Stimulated activated CD8-positive, alpha-beta memory T cell treated with anti-CD3 and anti-CD28 coated beads, Interleukin-12 subunit alpha, Interleukin-12 subunit beta, amount 100 ng/mL, for 24 hours (primary cell): ENCODE results near the gene MTSS2.

Experiments
- DNase-seq: peaks from one replicate; pipeline ENCODE4 v3.0.0-alpha.2; 2020; ENCODE audit errors: extremely low read depth

The MTSS2 gene

GRCh38 chr16:70670175-70670574, 15.7 kb downstream of the MTSS2 start:
- no peak for DNase-seq

GRCh38 chr16:70665806-70666735, 19.8 kb downstream of the MTSS2 start:
- no peak for DNase-seq

GRCh38 chr16:70665113-70665694, 20.6 kb downstream of the MTSS2 start:
- no peak for DNase-seq

GRCh38 chr16:70664325-70665112, 21.3 kb downstream of the MTSS2 start:
- no peak for DNase-seq

- DNase-seq, result no peak
Observed at GRCh38 chr16:70663524-70664324, 22.1 kb downstream of the MTSS2 start.

DNA sequence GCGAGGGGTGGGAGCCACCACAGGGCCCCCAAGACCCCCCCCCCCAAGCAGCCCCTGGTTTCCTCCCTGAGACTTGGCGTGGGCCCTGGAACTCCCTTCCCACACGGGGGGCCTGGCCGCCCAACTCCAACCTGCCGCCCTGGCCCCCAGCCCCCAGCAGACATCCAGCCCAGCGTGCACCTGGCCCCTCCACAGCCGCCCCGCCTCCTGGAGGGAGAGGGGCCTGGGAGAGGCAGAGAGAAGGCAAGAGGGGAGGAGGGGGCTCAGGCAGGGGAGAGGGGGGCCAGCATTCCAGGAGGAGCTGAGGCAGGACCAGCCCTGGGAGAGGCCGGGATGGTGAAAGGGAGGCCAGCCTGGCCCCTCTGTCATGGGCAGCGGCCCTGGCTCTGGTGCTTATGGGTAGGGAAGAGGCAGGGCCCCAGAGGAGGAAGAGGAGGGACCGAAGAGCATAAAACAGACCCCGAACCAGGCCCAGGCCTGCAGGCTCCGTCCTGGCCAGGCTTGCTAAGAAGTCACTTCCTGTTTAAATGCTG, 22.8 kb downstream of the MTSS2 start:
- no peak for DNase-seq

GRCh38 chr16:70661918-70662641, 23.8 kb downstream of the MTSS2 start:
- DNase-seq, result no peak

DNA sequence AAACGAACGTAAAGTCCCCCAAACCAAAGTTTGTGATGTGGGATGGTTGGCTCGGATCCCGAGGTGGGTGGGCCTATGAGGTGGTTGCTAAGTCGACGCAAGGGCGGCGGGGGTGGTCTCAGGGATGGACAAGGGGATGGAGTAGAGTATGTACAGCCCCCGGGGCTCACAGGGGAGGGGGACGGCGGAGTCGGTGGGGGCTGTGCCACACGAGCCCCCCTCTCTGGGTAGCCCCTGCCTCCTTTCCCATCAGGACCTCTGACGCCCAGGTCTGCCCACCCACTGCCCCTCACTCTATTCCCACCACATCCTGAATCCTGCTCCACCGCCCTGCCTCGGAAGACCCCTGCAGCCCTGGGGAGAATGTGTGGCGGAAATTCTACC, 24.3 kb downstream of the MTSS2 start:
- DNase-seq, result no peak

DNA sequence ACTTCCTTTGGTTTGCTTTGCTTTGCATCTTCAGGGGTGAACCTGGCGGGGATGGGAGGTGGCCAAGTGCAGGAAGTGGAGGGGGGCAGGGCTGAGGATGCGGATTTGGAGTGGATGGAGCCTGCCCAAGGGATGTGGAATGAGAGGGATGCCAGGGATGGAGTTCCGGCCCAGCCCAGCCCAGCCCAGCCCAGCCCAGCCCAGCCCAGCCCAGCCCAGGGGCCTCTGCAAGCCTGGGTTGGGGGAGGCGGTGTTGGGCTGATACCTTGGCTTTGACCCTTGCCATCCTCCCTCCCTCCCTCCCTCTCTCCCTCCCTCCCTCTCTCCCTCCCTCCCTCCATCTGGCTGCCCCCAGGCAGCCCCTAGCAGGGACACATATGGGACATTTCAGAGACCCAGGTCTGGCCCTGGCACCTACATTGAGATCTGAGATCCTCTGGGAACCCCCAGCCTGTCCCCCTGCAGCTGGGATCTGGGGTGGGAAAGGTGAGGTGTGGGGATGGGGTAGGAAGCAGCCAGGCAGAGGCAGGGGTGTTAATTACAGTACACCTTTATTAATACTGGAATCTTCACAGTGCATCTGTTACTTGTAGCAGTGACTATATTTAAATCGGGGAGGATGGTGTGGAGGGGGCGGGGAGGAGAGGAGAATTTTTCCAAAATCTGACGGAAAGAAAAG, 25.0 kb downstream of the MTSS2 start:
- DNase-seq, result no peak

DNA sequence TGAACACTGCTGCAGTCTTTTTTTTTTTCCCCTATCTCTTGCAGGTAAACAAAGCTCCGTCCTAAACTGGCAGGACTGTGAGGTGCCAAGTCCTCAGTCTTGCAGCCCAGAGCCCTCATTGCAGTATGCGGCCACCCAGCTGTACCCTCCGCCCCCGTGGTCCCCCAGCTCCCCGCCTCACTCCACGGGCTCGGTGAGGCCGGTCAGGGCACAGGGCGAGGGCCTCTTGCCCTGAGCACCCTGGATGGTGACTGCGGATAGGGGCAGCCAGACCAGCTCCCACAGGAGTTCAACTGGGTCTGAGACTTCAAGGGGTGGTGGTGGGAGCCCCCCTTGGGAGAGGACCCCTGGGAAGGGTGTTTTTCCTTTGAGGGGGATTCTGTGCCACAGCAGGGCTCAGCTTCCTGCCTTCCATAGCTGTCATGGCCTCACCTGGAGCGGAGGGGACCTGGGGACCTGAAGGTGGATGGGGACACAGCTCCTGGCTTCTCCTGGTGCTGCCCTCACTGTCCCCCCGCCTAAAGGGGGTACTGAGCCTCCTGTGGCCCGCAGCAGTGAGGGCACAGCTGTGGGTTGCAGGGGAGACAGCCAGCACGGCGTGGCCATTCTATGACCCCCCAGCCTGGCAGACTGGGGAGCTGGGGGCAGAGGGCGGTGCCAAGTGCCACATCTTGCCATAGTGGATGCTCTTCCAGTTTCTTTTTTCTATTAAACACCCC, 25.7 kb downstream of the MTSS2 start:
- DNase-seq, result no peak

GRCh38 chr16:70659546-70659945, 26.3 kb downstream of the MTSS2 start:
- DNase-seq, result no peak

DNA sequence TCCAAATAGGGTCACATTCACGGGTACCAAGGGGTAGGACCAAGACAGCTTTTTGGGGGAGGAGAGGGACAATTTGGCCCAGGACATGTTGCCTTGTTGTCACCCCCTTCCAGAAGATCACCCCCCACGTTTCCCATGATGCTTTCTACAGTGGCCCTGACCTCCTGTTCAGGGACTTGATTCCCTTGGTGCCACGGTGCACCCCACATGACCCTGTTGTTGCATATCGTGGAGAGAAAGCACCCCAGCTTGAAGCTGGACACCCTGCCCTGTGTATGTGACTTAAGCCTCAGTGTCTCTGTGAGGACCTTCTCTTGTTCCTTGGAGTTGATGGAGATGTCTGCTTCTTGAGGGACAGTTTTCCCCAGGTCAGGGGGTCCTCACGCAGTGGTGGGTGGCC, 26.9 kb downstream of the MTSS2 start:
- no peak for DNase-seq

DNA sequence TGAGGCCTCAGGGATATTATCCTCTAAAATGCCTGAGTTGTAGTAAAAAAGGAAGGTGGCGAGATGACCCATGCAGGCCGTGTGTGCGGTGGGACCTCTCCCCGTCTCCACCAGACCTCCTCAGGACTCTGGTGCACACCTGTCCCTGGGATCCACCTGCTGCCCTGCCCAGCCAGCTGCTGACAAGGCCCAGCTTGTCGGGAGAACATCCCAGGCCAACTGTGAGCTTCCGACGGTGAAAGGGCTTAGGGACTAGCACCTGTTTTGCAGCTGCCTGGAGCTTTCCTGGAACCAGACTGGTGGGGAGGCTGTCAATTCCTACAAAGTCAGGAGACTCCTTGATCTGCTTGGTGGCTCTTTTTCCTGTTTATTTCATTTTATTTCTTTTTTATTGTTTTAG, 27.9 kb downstream of the MTSS2 start:
- no peak for DNase-seq

- DNase-seq, result no peak
Observed at GRCh38 chr16:70656712-70657263, 29.1 kb downstream of the MTSS2 start.

DNA sequence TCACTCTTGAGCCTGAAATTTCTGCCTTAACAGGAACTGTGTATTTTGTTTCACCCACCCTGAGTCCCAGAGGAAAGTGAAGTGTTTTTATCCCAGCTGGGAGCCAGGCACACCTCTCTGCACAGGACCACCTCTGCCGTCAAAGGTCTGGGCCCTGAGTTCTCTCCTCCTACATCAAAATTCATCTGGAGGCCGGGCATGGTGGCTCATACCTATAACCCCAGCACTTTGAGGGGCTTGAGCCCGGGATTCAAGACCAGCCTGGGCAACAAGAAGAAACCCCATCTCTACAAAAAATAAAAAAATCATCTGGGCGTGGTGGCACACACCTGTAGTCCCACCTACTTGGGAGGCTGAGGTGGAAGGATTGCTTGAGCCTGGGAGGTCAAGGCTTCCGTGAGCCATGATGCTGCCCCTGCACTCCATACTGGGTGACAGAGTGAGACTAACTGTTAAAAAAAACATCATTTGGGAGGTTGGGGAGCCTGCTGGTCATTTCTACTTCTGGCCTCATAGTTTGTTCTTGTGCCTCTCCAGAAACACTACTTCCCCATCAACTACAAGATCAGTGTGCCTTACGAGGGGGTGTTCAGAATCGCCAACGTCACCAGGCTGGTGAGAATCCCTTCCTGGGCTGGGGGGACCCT, 29.7 kb downstream of the MTSS2 start:
- no peak for DNase-seq

DNA sequence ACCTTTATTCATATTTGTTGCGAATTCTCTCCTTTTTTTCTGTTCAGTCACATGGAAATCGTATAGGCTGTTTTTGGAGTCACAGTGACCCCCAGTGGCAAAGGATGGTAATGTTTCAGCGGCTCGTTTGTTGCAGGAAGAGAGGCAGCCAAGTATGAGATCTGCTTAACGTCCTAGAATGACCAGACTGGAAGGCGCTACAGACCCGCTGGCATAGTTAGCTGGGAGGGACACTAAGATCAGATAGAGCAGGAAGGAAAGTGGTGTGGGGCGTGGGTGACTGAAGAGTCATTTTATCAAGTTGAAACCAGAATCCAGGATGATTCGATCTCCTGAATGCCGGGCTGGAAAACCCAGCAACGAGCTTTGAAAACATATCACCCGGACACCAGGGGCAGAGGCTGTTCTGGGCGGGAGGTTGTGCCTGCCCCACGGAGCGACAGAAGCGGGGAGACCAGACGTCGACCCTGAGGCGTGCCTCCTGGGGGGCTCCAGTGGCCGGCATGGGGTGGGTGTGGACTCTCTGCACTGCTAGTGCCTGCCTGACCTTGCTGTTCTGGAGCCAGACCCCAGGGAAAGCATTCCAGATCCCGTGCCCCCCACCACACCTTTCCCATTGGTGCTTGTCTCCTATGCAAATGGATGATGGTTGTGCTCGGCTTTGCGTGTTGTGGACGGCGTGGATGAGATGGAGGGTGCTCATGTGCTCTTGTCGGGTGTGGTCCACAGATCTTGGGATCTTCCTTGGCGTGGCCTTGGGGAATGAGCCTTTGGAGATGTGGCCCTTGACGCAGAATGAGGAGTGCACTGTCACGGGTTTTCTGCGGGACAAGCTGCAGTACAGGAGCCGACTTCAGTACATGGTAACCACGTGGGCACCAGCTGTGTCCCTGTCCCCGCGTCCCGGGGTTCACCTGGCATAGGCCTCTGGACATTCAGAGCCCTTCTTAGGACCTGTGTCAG, 31.8 kb downstream of the MTSS2 start:
- peak; percentile 20 for DNase-seq

- DNase-seq, result no peak
Observed at GRCh38 chr16:70653406-70653805, 32.4 kb downstream of the MTSS2 start.

- DNase-seq, result no peak
Observed at GRCh38 chr16:70652322-70652721, 33.5 kb downstream of the MTSS2 start.
